NCI-H2227 (cell line): ENCODE data around the gene RBBP4.
"Not testable (repeated sequence)": the region's sequence is repeated elsewhere in the genome, so short reads cannot be mapped to it uniquely, and the experiment has no call there.

ENCODE experiments used
- DNase-seq: peaks from one replicate; lab custom pipeline; 2025; ENCODE audit not compliant: unreplicated experiment; lab: John Stamatoyannopoulos, UW

The RBBP4 gene

DNA sequence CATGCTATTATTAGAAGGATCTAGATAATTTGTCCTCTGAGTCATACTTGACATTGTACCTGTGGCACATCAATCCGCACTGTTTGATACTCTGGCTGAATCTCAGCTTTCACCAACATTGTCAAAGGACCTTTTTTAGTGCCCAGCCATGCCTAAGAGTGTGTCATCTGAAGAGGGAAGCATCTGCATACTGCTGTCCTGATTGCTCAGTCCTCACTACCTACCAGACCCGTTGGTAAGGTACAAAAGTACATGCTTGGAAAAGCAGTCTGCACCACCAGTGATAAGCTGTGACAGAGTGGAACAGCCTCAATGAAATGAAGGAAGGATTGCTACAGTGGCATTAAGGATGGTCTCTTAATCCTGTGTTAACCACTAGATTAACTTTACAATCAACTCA, 34.5 kb downstream of the RBBP4 start:
- no peak for DNase-seq

DNA sequence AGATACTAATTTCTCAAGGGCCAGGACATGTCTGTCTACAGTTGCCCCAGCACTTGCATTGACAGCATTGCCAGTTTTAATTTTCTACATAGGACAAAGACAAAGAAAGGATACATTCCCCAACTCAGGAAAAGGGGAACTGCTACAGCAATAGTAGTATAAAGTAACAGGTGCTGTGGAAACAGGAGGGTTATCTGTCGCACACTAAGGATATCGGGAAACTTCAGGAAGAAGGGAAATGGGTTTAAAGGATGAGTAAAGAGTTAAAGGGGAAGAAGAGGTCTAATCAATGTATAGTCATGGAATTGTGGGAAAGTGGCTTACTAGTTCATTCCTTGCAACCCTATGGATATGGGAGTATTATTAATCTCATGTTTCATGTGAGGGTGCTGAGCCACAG, 35.4 kb downstream of the RBBP4 start:
- no peak for DNase-seq

DNA sequence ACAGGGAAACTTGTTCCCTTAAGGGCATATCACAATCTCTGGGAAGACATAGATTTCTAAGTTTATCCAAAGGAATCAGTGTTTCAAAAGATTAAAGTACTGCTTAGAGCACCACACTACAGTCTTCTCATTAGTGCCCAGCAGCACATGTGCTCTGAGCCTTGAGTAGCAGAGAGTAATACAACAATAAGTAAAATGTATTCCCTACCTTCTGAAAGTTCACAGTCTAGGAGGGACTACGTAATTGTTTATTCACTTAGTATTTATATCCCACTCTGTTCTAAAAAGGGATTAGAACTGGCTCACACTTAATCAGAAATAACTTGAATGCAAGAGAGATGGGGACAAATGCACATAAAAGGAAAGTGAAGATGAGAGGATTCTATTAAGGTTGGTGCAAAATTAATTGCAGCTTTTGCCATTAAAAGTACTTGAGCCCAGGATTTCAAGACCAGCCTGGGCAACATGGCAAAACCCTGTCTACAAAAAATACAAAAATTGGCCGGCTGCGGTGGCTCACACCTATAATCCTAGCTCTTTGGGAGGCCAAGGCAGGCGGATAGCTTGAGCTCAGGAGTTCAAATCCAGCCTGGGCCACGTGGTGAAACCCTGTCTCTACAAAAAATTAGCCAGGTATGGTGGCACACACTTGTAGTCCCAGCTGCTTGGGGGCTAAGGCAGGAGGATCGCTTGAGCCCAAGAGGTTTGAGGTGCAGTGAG, 42.6 kb downstream of the RBBP4 start:
- no peak for DNase-seq

DNA sequence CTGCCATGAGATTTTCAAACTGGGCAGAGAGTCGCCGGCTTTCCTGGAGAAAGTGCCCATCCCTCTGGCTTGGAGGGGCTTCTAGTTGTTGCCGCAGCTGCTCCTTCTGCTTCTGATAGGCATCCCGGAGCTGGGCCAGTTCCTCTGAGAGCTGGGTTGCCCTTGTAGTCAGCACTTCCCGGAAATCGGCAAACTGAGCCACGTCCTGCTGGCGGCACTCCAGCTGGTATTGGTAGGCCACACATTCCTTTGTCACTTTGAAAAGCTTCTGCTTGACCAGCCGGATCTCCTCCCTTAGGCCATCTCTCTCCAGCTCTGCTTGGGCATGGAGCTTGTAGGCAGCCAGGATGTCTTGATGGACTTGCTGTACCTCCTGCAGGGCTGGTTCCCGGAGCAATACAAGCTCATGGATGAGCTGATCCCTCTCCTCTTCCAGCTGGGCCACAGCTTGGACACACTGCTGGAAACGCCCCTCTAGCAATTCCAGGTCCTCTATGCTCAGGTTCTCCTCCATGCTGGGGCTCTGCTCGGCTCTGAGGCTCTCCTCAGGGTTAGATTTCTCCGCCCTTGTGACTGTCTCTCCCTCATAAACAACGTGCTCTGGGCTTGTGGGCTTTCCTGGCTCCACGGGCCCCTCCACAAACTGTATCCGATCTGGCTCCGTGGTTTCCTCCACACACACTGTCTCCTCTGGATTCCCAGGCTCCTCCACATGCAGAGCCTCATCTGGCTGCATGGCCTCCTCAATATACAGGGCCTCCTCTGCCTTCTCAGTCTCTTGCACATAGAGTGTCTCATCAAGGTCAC, 44.3 kb downstream of the RBBP4 start:
- DNase-seq, result no peak

DNA sequence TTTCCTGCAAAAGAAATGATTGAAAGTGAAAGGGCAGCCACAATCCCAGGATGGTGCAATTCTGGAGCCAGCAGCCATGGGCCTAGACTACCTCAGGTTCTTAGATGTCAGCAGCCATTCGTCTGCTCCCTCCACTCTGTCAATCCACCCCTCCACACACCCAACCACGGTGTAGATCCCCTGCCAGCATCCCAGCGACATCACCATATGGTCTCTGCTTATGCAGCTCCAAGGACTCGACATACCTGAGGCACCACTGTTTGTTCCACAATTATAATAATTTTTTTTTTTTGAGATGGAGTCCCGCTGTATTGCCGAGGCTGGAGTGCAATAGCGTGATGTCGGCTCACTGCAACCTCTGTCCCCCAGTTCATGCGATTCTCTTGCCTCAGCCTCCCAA, 45.0 kb downstream of the RBBP4 start:
- DNase-seq, result no peak

DNA sequence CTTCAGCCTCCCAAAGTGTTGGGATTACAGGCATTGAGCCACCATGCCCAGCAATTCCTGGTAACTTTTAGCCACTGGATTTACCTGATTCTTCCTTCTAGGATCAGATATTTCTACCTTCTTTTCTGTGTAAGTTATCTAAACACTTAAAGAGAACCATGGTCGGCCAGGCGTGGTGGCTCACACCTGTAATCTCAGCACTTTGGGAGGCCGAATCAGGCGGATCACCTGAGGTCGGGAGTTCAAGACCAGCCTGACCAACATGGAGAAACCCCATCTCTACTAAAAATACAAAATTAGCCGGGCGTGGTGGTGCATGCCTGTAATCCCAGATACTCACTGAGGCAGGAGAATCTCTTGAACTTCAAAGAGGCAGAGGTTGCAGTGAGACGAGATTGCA, 46.0 kb downstream of the RBBP4 start:
- not testable (repeated sequence) for DNase-seq

DNA sequence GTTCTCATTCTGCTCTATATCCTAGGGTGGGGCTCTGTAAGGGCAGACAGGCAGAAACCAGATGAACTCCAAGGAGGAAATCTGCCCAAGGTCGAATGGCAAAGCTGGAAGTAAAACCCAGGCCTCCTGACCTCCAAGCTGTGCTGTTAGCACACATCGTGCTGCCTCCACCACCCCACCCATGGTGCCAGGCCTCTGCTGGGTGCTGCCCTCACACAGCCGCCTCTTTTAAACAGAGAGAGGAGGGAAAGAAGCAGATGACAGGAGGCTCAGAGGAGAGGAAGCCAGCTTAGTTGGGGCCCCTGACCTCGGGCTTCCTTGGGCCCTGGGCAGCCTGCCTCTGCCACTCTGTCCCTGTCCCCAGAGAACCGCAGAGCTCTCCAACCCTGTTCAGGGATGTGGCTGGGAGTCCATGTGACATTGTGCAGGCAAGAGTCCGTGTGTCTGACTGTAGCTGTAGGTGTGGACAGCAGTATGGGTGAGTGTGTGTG, 50.5 kb downstream of the RBBP4 start:
- DNase-seq, result no peak

DNA sequence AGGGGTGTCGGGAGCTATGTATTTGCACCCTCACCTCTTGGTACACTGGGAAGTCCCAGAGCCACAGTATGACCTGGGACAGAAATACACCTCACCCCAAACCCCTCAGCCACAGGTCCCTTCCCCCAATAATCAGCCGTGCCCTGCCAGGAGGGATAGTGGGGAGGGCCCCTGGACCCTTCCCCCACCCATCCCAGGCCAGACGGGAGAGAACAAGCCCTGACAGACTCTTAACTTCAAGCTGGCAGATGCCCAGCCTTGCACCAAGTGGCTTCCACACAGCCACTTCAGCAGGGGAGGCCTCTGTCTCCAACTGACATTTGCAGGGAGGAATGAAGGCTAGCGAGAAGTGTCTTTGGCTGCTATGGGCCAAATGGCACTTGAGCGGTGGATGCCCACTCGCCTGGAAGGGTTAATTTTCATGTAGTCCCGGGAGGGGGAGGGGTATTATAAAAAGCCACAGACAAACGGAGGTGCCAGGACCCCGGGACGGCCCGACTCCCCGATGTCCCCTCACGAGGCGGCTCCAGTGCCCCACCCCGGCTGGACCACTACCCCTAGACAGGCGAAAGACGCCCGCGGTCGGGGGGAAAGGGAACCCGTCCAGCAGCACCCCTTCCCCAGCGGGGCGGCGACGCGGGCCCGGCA, 51.1 kb downstream of the RBBP4 start:
- peak; percentile 24 for DNase-seq

DNA sequence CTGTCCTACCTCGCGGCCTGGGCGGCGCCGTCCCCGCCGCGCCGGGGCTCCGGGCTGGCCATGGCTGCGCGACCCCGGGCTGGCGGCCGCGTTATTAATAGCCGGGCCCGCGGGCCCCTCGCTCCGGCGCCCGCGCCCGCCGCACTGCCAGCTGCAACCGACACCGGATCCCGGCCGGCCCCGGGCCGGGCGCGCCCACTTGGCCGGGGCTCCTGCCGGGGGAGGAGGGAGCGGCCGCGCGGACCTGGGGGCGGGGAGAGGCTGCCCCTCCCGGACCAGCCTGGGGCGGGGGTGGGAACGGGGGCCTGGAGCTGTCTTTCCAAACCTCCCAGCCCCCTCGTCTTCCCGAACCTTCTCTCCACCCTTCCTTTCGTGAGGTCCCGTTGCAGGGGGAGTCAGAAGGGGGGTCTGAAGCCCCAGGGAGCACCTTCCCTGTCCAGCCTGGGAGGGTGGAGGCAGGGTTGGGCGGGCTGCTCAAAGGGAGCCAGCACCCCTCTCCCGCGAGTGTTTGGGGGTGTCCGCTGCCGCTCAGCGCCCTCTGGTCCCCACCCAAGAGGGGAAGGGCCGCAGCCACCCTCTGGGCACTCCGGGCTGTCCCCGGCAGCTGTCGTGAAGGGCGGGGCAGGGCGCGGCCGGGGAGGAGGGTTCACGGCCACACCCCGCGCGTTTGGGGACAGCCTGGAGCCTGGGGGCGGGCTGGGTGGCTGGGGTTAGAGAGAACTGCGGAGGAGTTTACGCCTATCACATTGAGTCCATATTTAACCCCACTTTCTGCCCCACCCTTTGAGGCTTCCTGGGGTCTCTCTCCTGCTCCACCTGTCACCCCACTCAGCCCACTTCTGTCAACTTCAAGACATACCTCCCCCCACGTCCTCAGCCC, 51.8 kb downstream of the RBBP4 start, which contains the start of gene SYNC:
Gene SYNC, minus strand, starts transcription at position 172 of the 880 bp plus-strand sequence. Its CDS starts 110 bp downstream, at position 62.
- peak; percentile 20 for DNase-seq

DNA sequence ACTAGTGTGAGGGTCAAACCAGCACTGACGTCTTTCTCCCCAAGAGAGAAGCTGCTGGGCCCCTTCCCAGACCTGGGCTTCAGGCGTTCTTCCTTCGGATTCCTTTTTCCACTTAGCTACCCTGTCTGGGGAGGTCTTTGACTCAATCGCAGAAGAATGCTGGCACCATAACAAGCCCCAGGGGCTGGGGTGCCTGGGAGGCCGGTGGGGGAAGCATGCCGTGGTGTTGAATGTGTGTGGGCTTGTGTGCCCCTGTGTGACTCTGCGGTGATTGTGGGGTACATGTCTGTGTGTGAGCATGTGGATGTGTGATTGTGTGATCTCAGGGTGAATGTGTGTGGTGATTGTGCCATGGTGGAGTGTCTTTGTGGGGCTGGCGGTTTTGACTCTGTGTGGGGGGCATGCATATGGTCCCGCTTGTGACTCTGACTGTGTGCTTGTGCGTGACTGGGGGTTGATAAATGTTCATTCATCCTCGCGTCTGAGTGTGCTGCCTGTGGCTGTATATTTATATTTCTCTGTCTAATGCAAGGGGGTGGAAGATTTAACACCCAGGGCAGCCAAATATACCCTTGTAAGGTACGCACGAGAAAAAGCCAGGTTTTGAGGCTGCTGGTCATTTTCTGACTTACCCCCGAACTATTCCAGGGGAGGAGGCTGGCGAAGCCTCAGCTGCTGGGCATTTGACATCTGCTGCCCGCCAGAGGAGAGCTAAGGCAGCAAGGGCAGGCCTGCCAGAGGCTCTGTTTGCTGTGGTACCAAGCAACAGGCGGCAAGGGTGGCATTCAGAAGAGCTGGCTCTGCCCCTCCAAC, 52.7 kb downstream of the RBBP4 start:
- DNase-seq, result no peak

DNA sequence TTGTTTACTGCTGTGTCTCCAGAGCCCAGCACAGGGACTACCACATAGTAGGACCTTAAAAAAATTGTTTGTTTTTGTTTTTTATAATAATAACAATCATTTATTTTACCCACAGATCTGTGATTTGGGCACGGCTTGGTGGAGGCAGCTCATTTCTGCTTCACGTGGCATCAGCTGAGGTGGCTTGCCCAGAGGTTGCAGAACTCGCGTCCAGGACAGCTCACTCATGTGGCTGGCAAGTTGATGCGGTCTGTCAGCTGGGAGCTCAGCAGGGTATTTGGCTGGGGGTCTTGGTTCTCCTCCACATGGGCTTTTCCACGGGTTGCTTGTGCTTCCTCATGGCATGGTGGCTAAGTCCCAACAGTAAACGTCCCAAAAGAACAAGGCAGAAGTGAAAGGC, 54.5 kb downstream of the RBBP4 start:
- DNase-seq, result no peak

DNA sequence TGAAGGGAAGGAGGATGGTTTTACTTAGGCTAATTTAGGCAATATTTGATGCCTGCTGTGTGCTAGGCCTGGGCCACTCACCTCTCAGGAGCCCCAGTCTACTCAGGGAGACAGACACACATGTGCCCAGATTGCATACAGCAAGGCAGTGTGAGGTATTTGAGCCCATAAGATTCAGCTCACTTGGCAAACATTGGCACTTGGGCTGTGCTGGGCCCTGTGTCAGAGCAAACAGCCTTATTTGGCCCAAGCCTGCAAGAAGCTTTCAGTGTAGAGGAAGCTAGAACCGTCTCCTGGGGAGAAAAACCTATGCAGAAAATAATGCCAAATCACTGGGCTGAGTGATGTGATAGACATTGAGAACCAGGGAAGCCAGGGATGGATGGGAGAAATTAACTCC, 55.5 kb downstream of the RBBP4 start:
- DNase-seq, result no peak

DNA sequence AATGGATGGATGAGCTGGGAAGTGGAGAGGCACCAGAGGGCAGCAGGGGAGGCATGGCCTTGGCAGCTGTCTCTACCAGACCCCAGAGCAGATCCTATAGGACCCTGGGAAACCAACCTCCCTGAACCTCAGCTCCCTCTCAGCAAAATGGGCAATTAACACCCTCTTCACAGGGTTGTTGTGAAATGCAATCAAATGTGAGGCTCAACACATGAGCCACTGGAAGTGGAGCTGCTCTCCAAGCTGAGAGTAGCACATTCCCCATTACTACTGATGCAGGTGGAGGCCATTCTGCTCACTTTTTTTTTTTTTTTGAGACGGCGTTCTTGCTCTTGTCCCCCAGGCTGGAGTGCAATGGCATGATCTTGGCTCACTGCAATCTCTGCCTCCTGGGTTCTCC, 58.1 kb downstream of the RBBP4 start:
- peak; percentile 49 for DNase-seq

DNA sequence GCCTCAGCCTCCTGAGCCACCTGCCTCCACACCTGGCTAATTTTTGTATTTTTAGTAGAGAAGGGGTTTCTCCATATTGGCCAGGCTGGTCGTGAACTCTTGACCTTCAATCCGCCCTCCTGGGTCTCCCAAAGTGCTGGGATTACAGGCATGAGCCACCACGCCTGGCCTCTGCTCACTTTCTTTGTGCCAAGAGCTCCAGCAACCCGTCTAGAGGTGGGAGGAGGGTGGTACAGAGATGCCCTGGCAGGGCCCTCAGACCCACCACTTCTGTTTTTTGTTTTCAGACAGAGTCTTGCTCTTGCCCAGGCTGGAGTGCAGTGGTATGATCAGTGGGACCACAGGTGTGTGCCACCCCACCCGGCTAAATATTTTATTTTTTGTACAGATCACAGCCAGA, 58.5 kb downstream of the RBBP4 start:
- DNase-seq, result no peak

DNA sequence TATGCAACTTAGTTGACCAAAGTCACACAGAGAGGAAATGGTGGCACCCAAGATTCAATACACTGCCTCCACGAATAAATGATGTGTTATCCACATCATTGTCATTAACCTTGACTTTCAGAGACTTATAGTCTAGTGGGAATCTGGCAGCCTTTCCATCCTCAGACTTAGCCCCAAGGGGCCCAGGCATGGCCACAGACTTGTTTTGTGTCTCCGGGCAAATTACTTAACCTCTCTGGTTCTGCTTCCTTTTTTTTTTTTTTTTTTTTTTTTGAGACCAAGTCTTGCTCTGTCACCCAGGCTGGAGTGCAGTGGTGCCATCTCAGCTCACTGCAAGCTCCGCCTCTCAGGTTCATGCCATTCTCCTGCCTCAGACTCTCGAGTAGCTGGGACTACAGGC, 60.2 kb downstream of the RBBP4 start:
- not testable (repeated sequence) for DNase-seq

DNA sequence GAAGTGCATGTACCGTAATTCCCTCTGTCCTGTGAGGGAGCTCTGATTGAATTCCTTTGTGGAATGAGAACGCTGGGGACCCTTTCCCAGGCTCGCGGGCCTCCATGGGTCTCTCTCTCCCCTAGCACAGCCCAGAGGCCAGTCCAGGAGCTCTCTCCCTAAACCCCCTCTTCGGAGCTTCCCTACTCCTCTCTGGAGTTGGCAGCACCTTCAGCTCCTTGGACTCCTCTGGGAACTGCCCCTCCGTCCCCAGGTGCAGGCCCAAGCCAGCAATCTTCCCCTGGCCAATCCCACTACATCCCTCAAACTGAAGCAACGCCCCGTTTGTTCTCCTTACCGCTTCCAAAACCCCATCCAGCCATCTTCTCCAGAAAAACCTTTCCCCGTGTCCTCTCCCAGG, 62.1 kb downstream of the RBBP4 start:
- DNase-seq, result no peak

DNA sequence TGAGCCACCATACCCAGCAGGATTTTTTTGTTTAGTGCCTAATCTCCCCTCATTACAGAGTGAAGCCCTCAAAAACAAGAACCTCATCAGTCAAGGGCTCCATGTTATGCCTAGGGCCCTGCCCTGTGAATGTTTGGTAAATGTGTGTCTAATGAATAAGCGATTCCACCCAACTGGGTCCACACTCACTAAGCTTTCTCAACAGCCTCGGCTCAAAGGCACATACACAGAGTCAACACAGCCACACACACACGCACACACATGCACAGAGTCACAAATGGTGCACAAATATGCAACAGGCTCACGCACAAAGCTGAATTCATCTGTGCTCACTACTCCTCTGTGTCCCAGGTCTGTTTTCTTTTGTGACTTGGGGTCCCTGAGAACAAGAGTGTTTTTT, 63.3 kb downstream of the RBBP4 start:
- DNase-seq, result no peak

DNA sequence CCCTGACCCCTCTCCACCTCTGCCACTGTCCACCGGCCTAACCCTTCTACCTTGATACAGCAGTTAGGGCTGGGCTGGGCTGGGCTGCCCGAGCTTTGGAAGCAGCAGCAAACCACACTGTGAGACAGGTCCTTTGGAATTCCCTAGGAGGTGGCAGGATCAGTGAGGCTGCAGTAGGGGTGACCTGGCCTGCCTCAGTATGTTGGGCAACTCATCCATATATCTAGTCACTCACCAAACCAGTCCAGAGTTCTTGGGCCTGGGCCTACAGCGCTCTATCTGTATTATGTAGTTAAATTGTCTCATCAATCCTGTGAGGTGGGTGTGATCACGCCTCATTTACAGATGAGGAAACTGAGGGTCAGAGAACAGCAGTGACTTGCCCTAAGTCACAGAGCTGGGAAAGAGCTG, 64.9 kb downstream of the RBBP4 start:
- DNase-seq, result no peak

DNA sequence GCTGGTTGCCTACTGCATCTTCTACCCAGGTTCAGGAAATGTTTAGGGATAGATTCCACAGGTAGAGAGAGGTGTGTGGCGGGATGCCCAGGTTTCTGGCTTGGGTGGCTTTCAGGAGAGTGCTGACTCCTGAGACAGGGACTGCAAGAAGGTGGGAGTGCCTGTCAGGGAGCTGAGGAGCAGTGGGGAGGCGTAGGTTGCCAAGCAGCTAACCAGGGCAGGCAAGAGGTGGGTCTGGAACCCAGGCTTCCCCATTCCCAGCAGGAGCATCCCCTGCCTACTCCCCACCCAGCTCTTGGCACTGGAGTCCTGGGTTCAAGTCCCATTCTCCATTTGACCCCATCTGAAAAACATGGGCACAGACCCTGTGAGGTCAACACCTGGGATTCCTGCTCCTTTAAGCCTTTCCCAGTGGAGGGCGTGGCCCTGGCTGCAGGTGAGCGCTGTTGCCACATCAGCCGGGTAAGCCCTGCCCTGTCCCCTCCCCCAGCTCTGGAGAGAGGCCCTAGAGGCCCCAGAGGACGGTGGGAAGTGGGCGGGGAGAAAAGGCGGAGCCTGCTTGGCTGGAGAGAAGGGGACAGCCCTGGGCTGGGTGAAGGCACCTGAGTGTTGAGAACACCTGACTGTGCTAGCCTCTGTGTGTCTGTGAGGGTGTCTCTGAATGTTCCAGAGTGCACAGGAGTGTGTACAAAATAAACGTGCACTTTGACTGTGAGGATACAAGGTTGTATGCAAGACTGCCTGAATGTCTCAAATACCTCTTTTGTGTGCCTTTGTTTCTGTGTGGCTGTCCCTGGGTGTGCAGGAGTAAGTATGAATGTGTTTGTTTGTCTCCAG, 65.5 kb downstream of the RBBP4 start:
- peak; percentile 81 for DNase-seq
